LNCaP clone FGC (cell line): ENCODE measurements around the gene PPP2R3A.

Experiments
- DNase-seq: peaks from one replicate; pipeline ENCODE4 v3.0.0-alpha.2; 2011; ENCODE audit warnings: low read depth
- H3K4me3 ChIP-seq: 2 replicates; pipeline ENCODE4 v1.5.1; 2011; ENCODE audit warnings: mild to moderate bottlenecking, low read depth, low read length, control low read depth
- CTCF ChIP-seq: IDR thresholded peaks from 2 replicates; pipeline ENCODE4 v1.5.1; 2012; ENCODE audit warnings: mild to moderate bottlenecking; ENCODE audit not compliant: control insufficient read depth, insufficient read depth; ENCODE audit errors: extremely low read depth

Gene PPP2R3A

GRCh38 chr3:136177876-136178275, 212.3 kb downstream of the PPP2R3A start:
- TF ChIP-seq CTCF, result no peak
- DNase-seq, result no peak
- H3K4me3 ChIP-seq, result no peak overlapping the region

- TF ChIP-seq CTCF, result no peak
Observed at GRCh38 chr3:136181741-136182140, 216.2 kb downstream of the PPP2R3A start.

GRCh38 chr3:136184703-136185102, 219.2 kb downstream of the PPP2R3A start:
- H3K4me3 ChIP-seq, result no peak overlapping the region
- DNase-seq, result no peak
- TF ChIP-seq CTCF, result no peak

More at GRCh38 chr3:136181741-136182140, 216.2 kb downstream of the PPP2R3A start:
- no peak for DNase-seq
- no peak overlapping the region for H3K4me3 ChIP-seq

- TF ChIP-seq CTCF, result no peak
- no peak for DNase-seq
- H3K4me3 ChIP-seq, result no peak overlapping the region
Observed at GRCh38 chr3:136186344-136186743, 220.8 kb downstream of the PPP2R3A start.

- DNase-seq, result no peak
- H3K4me3 ChIP-seq, result no peak overlapping the region
- no peak for TF ChIP-seq CTCF
Observed at GRCh38 chr3:136186846-136187245, 221.3 kb downstream of the PPP2R3A start.

GRCh38 chr3:136187868-136188267, 222.3 kb downstream of the PPP2R3A start:
- no peak for DNase-seq
- H3K4me3 ChIP-seq, result no peak overlapping the region
- no peak for TF ChIP-seq CTCF

GRCh38 chr3:136189043-136189442, 223.5 kb downstream of the PPP2R3A start:
- DNase-seq, result no peak
- H3K4me3 ChIP-seq, result no peak overlapping the region
- TF ChIP-seq CTCF, result no peak
